H9 (cell line): ENCODE results near the gene HSPA6. TPM values are rescaled to one million over a fixed set of nuclear protein-coding genes. Genes with fewer than 3 reads are reported as not detected.
A peak's percentile ranks its signal among the peaks of the same experiment; 100 is the strongest.
"Not testable (repeated sequence)": the region's sequence is repeated elsewhere in the genome, so short reads cannot be mapped to it uniquely, and the experiment has no call there.

ENCODE experiments used
- DNase-seq: peaks from one replicate; pipeline ENCODE4 v3.0.0-alpha.2; 2017
- H2AFZ ChIP-seq: one replicate; pipeline ENCODE4 v1.6.1; 2013; ENCODE audit warnings: mild to moderate bottlenecking, low read length, control low read depth, moderate library complexity
- H2AK5ac ChIP-seq: 2 replicates; pipeline ENCODE4 v1.6.1; 2013; ENCODE audit warnings: low read length, control low read depth, mixed read lengths; ENCODE audit not compliant: insufficient read length
- H2BK120ac ChIP-seq: one replicate; pipeline ENCODE4 v1.6.1; 2013; ENCODE audit warnings: low read depth, mild to moderate bottlenecking, low read length, control low read depth, inconsistent platforms; ENCODE audit not compliant: poor library complexity, severe bottlenecking
- H2BK12ac ChIP-seq: 2 replicates; pipeline ENCODE4 v1.6.1; 2013; ENCODE audit warnings: low read length, control low read depth, mixed read lengths, low read depth; ENCODE audit not compliant: insufficient read length
- H2BK15ac ChIP-seq: 2 replicates; pipeline ENCODE4 v1.6.1; 2013; ENCODE audit warnings: low read depth, low read length, control low read depth
- H2BK20ac ChIP-seq: one replicate; pipeline ENCODE4 v1.6.1; 2013; ENCODE audit warnings: low read depth, mild to moderate bottlenecking, low read length, control low read depth, inconsistent platforms; ENCODE audit not compliant: poor library complexity, severe bottlenecking
- H2BK5ac ChIP-seq: 2 replicates; pipeline ENCODE4 v1.6.1; 2013; ENCODE audit warnings: low read length, control low read depth, mixed read lengths; ENCODE audit not compliant: insufficient read length
- H3K14ac ChIP-seq: 2 replicates; pipeline ENCODE4 v1.6.1; 2013; ENCODE audit warnings: low read length, control low read depth; ENCODE audit not compliant: insufficient read depth
- H3K18ac ChIP-seq: 2 replicates; pipeline ENCODE4 v1.6.1; 2013; ENCODE audit warnings: low read depth, mild to moderate bottlenecking, mixed read lengths, low read length, control low read depth; ENCODE audit not compliant: insufficient read length
- H3K23ac ChIP-seq: 2 replicates; pipeline ENCODE4 v1.6.1; 2013; ENCODE audit warnings: low read length, control low read depth, mixed read lengths, low read depth; ENCODE audit not compliant: insufficient read length
- H3K23me2 ChIP-seq: 2 replicates; pipeline ENCODE4 v1.6.1; 2013; ENCODE audit warnings: low read depth, mild to moderate bottlenecking, mixed read lengths, low read length, control low read depth; ENCODE audit not compliant: insufficient read length, poor library complexity, severe bottlenecking
- H3K27ac ChIP-seq: 2 replicates; pipeline ENCODE4 v1.5.1; 2013; ENCODE audit warnings: low read length, control low read depth, mixed read lengths, low read depth; ENCODE audit not compliant: insufficient read length
- H3K27me3 ChIP-seq: 2 replicates; pipeline ENCODE4 v1.6.1; 2013; ENCODE audit warnings: low read length, control low read depth, inconsistent platforms; ENCODE audit not compliant: insufficient read depth
- H3K4ac ChIP-seq: 2 replicates; pipeline ENCODE4 v1.6.1; 2013; ENCODE audit warnings: low read depth, mild to moderate bottlenecking, control low read depth, inconsistent platforms, low read length, moderate library complexity
- H3K4me1 ChIP-seq: 2 replicates; pipeline ENCODE4 v1.6.1; 2013; ENCODE audit warnings: low read length, control low read depth, inconsistent platforms; ENCODE audit not compliant: insufficient read depth
- H3K4me2 ChIP-seq: 2 replicates; pipeline ENCODE4 v1.6.1; 2013; ENCODE audit warnings: low read length, control low read depth, mixed read lengths; ENCODE audit not compliant: insufficient read length, insufficient read depth
- H3K56ac ChIP-seq: 2 replicates; pipeline ENCODE4 v1.6.1; 2013; ENCODE audit warnings: low read depth, mild to moderate bottlenecking, mixed read lengths, low read length, control low read depth; ENCODE audit not compliant: insufficient read length
- H3K79me1 ChIP-seq: 2 replicates; pipeline ENCODE4 v1.6.1; 2013; ENCODE audit warnings: low read depth, mild to moderate bottlenecking, moderate library complexity, low read length, control low read depth, inconsistent platforms; ENCODE audit not compliant: insufficient read depth, poor library complexity, severe bottlenecking
- H3K79me2 ChIP-seq: 2 replicates; pipeline ENCODE4 v1.6.1; 2013; ENCODE audit warnings: low read length, control low read depth, inconsistent platforms; ENCODE audit not compliant: insufficient read depth
- H3K9ac ChIP-seq: 2 replicates; pipeline ENCODE4 v1.6.1; 2013; ENCODE audit warnings: low read length, control low read depth, mixed read lengths; ENCODE audit not compliant: insufficient read length; ENCODE audit errors: extremely low read depth
- H3K9me3 ChIP-seq: one replicate; pipeline ENCODE4 v1.6.1; 2013; ENCODE audit warnings: low read depth, low read length, inconsistent platforms; ENCODE audit not compliant: control insufficient read depth
- H3T11ph ChIP-seq: one replicate; pipeline ENCODE4 v1.6.1; 2013; ENCODE audit warnings: mild to moderate bottlenecking, low read length, control low read depth, inconsistent platforms
- H4K20me1 ChIP-seq: one replicate; pipeline ENCODE4 v1.6.1; 2013; ENCODE audit not compliant: control insufficient read depth, insufficient read length, insufficient read depth
- H4K5ac ChIP-seq: 2 replicates; pipeline ENCODE4 v1.6.1; 2013; ENCODE audit warnings: low read depth, mild to moderate bottlenecking, mixed read lengths, low read length, control low read depth; ENCODE audit not compliant: insufficient read length
- H4K8ac ChIP-seq: replicated peaks from 2 replicates; pipeline ENCODE4 v1.6.1; 2013; ENCODE audit warnings: low read length, control low read depth, mixed read lengths, low read depth; ENCODE audit not compliant: insufficient read length
- H4K91ac ChIP-seq: 2 replicates; pipeline ENCODE4 v1.6.1; 2013; ENCODE audit warnings: low read depth, mild to moderate bottlenecking, moderate library complexity, mixed read lengths, low read length, control low read depth; ENCODE audit not compliant: insufficient read length
- H3K27ac Mint-ChIP-seq, 3 experiments: 2 replicates in 2 of 3; 3 replicates in 1 of 3; pipeline ENCODE4 v1.8.0; 2020 to 2021; ENCODE audit warnings: mixed read lengths in 3 of 3, mild to moderate bottlenecking in 1 of 3, moderate library complexity in 1 of 3
- H3K27me3 Mint-ChIP-seq: 2 replicates; pipeline ENCODE4 v1.8.0; 2021; ENCODE audit warnings: low read depth, mild to moderate bottlenecking, moderate library complexity, mixed read lengths
- H3K36me3 Mint-ChIP-seq, 3 experiments: 2 replicates in 2 of 3; 3 replicates in 1 of 3; pipeline ENCODE4 v1.8.0; 2020 to 2021; ENCODE audit warnings: low read depth in 3 of 3, mixed read lengths in 3 of 3; ENCODE audit not compliant: insufficient read depth in 1 of 3
- H3K4me1 Mint-ChIP-seq, 2 experiments: 2 replicates each; pipeline ENCODE4 v1.8.0; 2020; ENCODE audit warnings: mixed read lengths in 2 of 2
- H3K4me3 Mint-ChIP-seq, 2 experiments: 2 replicates in 1 of 2; 3 replicates in 1 of 2; pipeline ENCODE4 v1.8.0; 2020 to 2021; ENCODE audit warnings: mild to moderate bottlenecking in 2 of 2, mixed read lengths in 2 of 2, moderate library complexity in 1 of 2
- H3K9me3 Mint-ChIP-seq, 2 experiments: 2 replicates in 1 of 2; 3 replicates in 1 of 2; pipeline ENCODE4 v1.8.0; 2020; ENCODE audit warnings: mild to moderate bottlenecking in 2 of 2, mixed read lengths in 2 of 2, moderate library complexity in 1 of 2
- WGBS: extraction: QIAGEN DNeasy Blood & Tissue Kit; methylation state at CpG from one replicate; pipeline ENCODE4 v1.1.7; 2013; ENCODE audit warnings: missing lambda C conversion rate, low lambda C conversion rate, mixed read lengths; ENCODE audit not compliant: insufficient read length; ENCODE audit errors: extremely low coverage; 5-methylcytosine and 5-hydroxymethylcytosine counted together
- total RNA-seq: library from RNA; stranded (reverse); gene quantifications from 2 replicates; pipeline ENCODE4 v1.2.1, GENCODE V29; 2021

Gene HSPA6
- total RNA-seq, 1 experiment from 2014 or later: not detected

GRCh38 chr1:161530158-161530557 lies 5.8 kb downstream of the HSPA6 start:
- H3T11ph ChIP-seq: not testable (repeated sequence)
- no CpG with 5 or more reads among the region's 13 CpGs for WGBS
- peaks cover 46% of the 10 kb centered on the region for H3K27me3 Mint-ChIP-seq

GRCh38 chr1:161530671-161531641 lies 6.6 kb downstream of the HSPA6 start:
- H3K4me1 ChIP-seq, H3T11ph ChIP-seq, H3K9me3 Mint-ChIP-seq, H2AFZ ChIP-seq, H4K5ac ChIP-seq, H3K14ac ChIP-seq, H3K23ac ChIP-seq, H2BK12ac ChIP-seq, H4K91ac ChIP-seq, H3K4ac ChIP-seq, H2BK20ac ChIP-seq, H2AK5ac ChIP-seq, H2BK5ac ChIP-seq, H2BK120ac ChIP-seq, H3K56ac ChIP-seq, H3K27me3 ChIP-seq, H3K36me3 Mint-ChIP-seq, H2BK15ac ChIP-seq, H3K27ac ChIP-seq, H3K9ac ChIP-seq, H3K23me2 ChIP-seq, H3K18ac ChIP-seq, H4K20me1 ChIP-seq, H3K9me3 ChIP-seq, H3K79me2 ChIP-seq, H3K79me1 ChIP-seq, H4K8ac ChIP-seq: not testable (repeated sequence)
- no CpG with 5 or more reads among the region's 56 CpGs for WGBS
- Mint-ChIP-seq H3K27ac (peak overlapping the region; percentile 45 to 90 (median 47); a peak in 3 of 7 replicates), H3K27me3 (peaks cover 38% of the 10 kb centered on the region), H3K4me3 (peak overlapping the region; percentile 89 to 94), H3K4me1 (peaks cover 13 to 14% of the 10 kb centered on the region in 2 experiments)
- DNase-seq: peak; percentile 86
- peak overlapping the region; percentile 69 for H3K4me2 ChIP-seq

More at GRCh38 chr1:161530158-161530557, 5.8 kb downstream of the HSPA6 start:
- not testable (repeated sequence) for H2AK5ac ChIP-seq, H4K91ac ChIP-seq, H2BK120ac ChIP-seq, H2AFZ ChIP-seq, H3K4me1 ChIP-seq, H3K23ac ChIP-seq, H2BK20ac ChIP-seq, H3K18ac ChIP-seq, H3K79me2 ChIP-seq, H3K9ac ChIP-seq, H3K36me3 Mint-ChIP-seq, H3K9me3 ChIP-seq, H3K27me3 ChIP-seq, H3K23me2 ChIP-seq, H4K20me1 ChIP-seq, H3K27ac ChIP-seq, H3K14ac ChIP-seq, H4K8ac ChIP-seq, H3K79me1 ChIP-seq, H3K4ac ChIP-seq, H4K5ac ChIP-seq, H3K56ac ChIP-seq, H2BK5ac ChIP-seq, H2BK15ac ChIP-seq, H3K9me3 Mint-ChIP-seq, H2BK12ac ChIP-seq
- H3K4me1 Mint-ChIP-seq: peaks cover 13 to 14% of the 10 kb centered on the region in 2 experiments
- DNase-seq: peak; percentile 52
- peak overlapping the region; percentile 70 for H3K4me2 ChIP-seq
- H3K27ac Mint-ChIP-seq: peak overlapping the region in 1 of 3 experiments; percentile 28; a peak in 1 of 7 replicates
- H3K4me3 Mint-ChIP-seq: peak overlapping the region; percentile 89 to 94
